OCI-LY7 (cell line): Measurements from ENCODE around the gene KIRREL3.

ENCODE experiments used
- EZH2phosphoT487 ChIP-seq: fragments of 200-600 bp; sonication (generic); IDR thresholded peaks from 2 replicates; pipeline ENCODE4 v1.6.1; 2018; ENCODE audit warnings: low read depth, borderline replicate concordance, mild to moderate bottlenecking, mixed run types, antibody characterized with exemption, low read length, moderate library complexity, mixed read lengths
- TF ChIP-seq, protein P1 (sequence below): fragments of 200-600 bp; sonication (generic); conservative IDR thresholded peaks from 2 replicates; pipeline ENCODE4 v1.5.1; 2014; ENCODE audit warnings: mild to moderate bottlenecking, antibody characterized with exemption, low read length, moderate library complexity, mixed read lengths

DNA sequence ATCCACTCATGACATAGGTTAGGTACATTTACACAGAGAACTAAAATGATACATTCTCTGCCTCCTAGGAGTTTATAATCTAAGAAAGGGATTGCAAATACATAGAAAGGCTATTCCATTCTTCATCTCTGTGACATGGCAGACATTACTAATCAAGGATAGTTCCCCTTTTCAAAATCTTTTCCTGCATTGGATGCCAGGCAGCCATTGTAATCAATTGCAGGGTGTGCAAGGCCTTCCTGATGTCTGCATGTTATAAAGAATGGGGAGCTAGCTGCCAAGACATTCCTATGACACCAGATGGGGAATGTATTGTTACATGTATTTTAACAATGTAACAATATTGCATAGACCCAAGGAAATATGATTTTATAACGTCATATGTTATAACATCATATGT lies 82.0 kb downstream of the KIRREL3 start:
- TF ChIP-seq, protein P1, sequence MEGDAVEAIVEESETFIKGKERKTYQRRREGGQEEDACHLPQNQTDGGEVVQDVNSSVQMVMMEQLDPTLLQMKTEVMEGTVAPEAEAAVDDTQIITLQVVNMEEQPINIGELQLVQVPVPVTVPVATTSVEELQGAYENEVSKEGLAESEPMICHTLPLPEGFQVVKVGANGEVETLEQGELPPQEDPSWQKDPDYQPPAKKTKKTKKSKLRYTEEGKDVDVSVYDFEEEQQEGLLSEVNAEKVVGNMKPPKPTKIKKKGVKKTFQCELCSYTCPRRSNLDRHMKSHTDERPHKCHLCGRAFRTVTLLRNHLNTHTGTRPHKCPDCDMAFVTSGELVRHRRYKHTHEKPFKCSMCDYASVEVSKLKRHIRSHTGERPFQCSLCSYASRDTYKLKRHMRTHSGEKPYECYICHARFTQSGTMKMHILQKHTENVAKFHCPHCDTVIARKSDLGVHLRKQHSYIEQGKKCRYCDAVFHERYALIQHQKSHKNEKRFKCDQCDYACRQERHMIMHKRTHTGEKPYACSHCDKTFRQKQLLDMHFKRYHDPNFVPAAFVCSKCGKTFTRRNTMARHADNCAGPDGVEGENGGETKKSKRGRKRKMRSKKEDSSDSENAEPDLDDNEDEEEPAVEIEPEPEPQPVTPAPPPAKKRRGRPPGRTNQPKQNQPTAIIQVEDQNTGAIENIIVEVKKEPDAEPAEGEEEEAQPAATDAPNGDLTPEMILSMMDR, result no peak
- no peak for TF ChIP-seq EZH2phosphoT487
